GM12878 (cell line): ENCODE measurements around the gene UPF1. TPM values are rescaled to one million over a fixed set of nuclear protein-coding genes. Genes with fewer than 3 reads are reported as not detected.

Experiments used
- ATAC-seq: fragments of 200-7000 bp; cut with Tn5 transposase; 3 replicates; pipeline ENCODE4 v1.9.1; 2020; ENCODE audit warnings: mild to moderate bottlenecking, moderate library complexity
- BruUV-seq: library from RNA; stranded (reverse); fragments of 400-500 nt; replicated peaks from 2 replicates; lab custom pipeline; 2021; lab: Mats Ljungman, UMichigan
- CTCF ChIA-PET: fragments of 300-600 bp; sonication (Branson Sonifier 250); formaldehyde crosslinking; extraction: SDS; loops from one replicate; lab custom pipeline; 2021; ENCODE audit warnings: inconsistent platforms; lab: Yijun Ruan, JAX
- POLR2A ChIA-PET: fragments of 350-600 bp; formaldehyde crosslinking; extraction: SDS; loops from one replicate; lab custom pipeline; 2021; ENCODE audit warnings: inconsistent platforms; lab: Charles Lee
- RAD21 ChIA-PET: fragments of 300-600 bp; sonication (Branson Sonifier 250); formaldehyde crosslinking; loops from one replicate; lab custom pipeline; 2023; ENCODE audit warnings: antibody characterized with exemption; ENCODE audit not compliant: unreplicated experiment; lab: Charles Lee
- SMC1A ChIA-PET: fragments of 300-600 bp; sonication (Branson Sonifier 250); formaldehyde crosslinking; loops from one replicate; lab custom pipeline; 2023; ENCODE audit not compliant: unreplicated experiment, uncharacterized antibody; lab: Charles Lee
- DNase-seq: peaks from one replicate; pipeline ENCODE4 v3.0.0-alpha.2; 2011; ENCODE audit warnings: low read depth, low spot score
- FAIRE-seq: peaks from 3 replicates; lab custom pipeline; 2011; peaks lifted over from hg19 to GRCh38; lab: Jason Lieb, UNC
- H2AFZ ChIP-seq: 2 replicates; pipeline ENCODE4 v1.6.0; 2011; ENCODE audit warnings: low read depth, low read length, control low read depth; ENCODE audit not compliant: control insufficient read depth
- H3K27ac ChIP-seq: 2 replicates; pipeline ENCODE4 v1.5.1; 2011; ENCODE audit warnings: control low read depth; ENCODE audit not compliant: control insufficient read depth, insufficient read depth
- H3K27me3 ChIP-seq, 2 experiments: replicated peaks in 1 of 2; 2 replicates each; pipeline versions ENCODE4 v1.6.0 to v1.6.1; 2011; ENCODE audit warnings: low read length in 1 of 2; ENCODE audit not compliant: control insufficient read depth in 2 of 2, insufficient read depth in 2 of 2
- H3K36me3 ChIP-seq, 2 experiments: 2 replicates each; pipeline ENCODE4 v1.5.1; 2011; ENCODE audit warnings: low read length in 1 of 2; ENCODE audit not compliant: control insufficient read depth in 2 of 2, insufficient read depth in 2 of 2
- H3K4me1 ChIP-seq: 2 replicates; pipeline ENCODE4 v1.6.1; 2011; ENCODE audit warnings: mild to moderate bottlenecking, low read length, moderate library complexity, mixed read lengths; ENCODE audit not compliant: control insufficient read depth, insufficient read depth
- H3K4me2 ChIP-seq: 2 replicates; pipeline ENCODE4 v1.6.0; 2011; ENCODE audit warnings: control low read depth; ENCODE audit not compliant: control insufficient read depth, insufficient read depth
- H3K4me3 ChIP-seq: fragments of 200-600 bp; sonication (generic); 2 replicates; pipeline ENCODE4 v1.5.1; 2016
- H3K79me2 ChIP-seq: 2 replicates; pipeline ENCODE4 v1.6.0; 2011; ENCODE audit warnings: low read length; ENCODE audit not compliant: control insufficient read depth, insufficient read depth
- H3K9ac ChIP-seq: 2 replicates; pipeline ENCODE4 v1.8.0; 2011; ENCODE audit warnings: low read length, control low read depth, mixed read lengths; ENCODE audit not compliant: control insufficient read depth, insufficient read depth
- H3K9me3 ChIP-seq: replicated peaks from 3 replicates; pipeline ENCODE4 v1.5.1; 2011; ENCODE audit warnings: mild to moderate bottlenecking, low read length; ENCODE audit not compliant: control insufficient read depth, insufficient read depth
- H4K20me1 ChIP-seq: 2 replicates; pipeline ENCODE4 v1.6.0; 2011; ENCODE audit not compliant: control insufficient read depth, insufficient read depth
- GATAD2B ChIP-seq: fragments of 450-650 bp; conservative IDR thresholded peaks from 2 replicates; pipeline ENCODE4 v1.6.1; 2017; ENCODE audit warnings: low read depth, mild to moderate bottlenecking, moderate library complexity
- MEF2B ChIP-seq: fragments of 450-650 bp; IDR thresholded peaks from 2 replicates; pipeline ENCODE4 v1.6.1; 2018; ENCODE audit warnings: mild to moderate bottlenecking, moderate library complexity; ENCODE audit not compliant: partially characterized antibody, poor library complexity, severe bottlenecking
- POLR2A ChIP-seq: IDR thresholded peaks from 2 replicates; pipeline ENCODE4 v1.6.1; 2011; ENCODE audit warnings: low read depth, mild to moderate bottlenecking, low read length
- RAD21 ChIP-seq: IDR thresholded peaks from 2 replicates; pipeline ENCODE4 v1.6.1; 2011; ENCODE audit warnings: mild to moderate bottlenecking, low read depth, low read length, moderate library complexity; ENCODE audit not compliant: insufficient read depth
- RB1 ChIP-seq: fragments of 450-650 bp; formaldehyde crosslinking; IDR thresholded peaks from 2 replicates; pipeline ENCODE4 v1.6.1; 2017; ENCODE audit warnings: mild to moderate bottlenecking, borderline replicate concordance
- SMC3 ChIP-seq: IDR thresholded peaks from 2 replicates; pipeline ENCODE4 v1.6.1; 2011; ENCODE audit warnings: low read length, improper control_type of control experiment, borderline replicate concordance
- YY1 ChIP-seq: IDR thresholded peaks from 2 replicates; pipeline ENCODE4 v1.6.1; 2011; ENCODE audit warnings: low read depth, mild to moderate bottlenecking, low read length
- ZNF384 ChIP-seq: IDR thresholded peaks from 2 replicates; pipeline ENCODE4 v1.6.1; 2012; ENCODE audit warnings: low read depth, mild to moderate bottlenecking, low read length, improper control_type of control experiment, borderline replicate concordance
- WGBS: methylation state at CpG from one replicate; pipeline ENCODE4 v1.1.6; 2016; ENCODE audit warnings: low lambda C conversion rate; ENCODE audit not compliant: insufficient replicate concordance, insufficient coverage; ENCODE audit errors: missing lambda C conversion rate; 5-methylcytosine and 5-hydroxymethylcytosine counted together
- in situ Hi-C: fragments of 300-500 bp; cut with MboI; formaldehyde crosslinking; loops from 9 replicates; pipeline ENCODE4 v1.14.3; 2018; ENCODE audit warnings: mixed read lengths
- intact Hi-C: fragments of 100-400 bp; cut with micrococcal nuclease; formaldehyde crosslinking; loops from one replicate; pipeline ENCODE4 v1.14.2; 2022; ENCODE audit not compliant: unreplicated experiment
- polyA plus RNA-seq, 11 experiments: library from polyadenylated mRNA; depleted of rRNA in 4 of 11; unstranded in 6 of 11; stranded (reverse) in 5 of 11; fragments of >200 nt; fragmentation: Nextera tagmentation in 4 of 11; fragmentation: Illumina TruSeq in 1 of 11; extraction: Ambion mirVana in 4 of 11; extraction: Trizol in 1 of 11; gene quantifications; 1 replicate in 1 of 11; 2 replicates in 10 of 11; pipeline versions ENCODE4 v1.2.1 to v1.2.3, GENCODE V29; 2011 to 2016; ENCODE audit warnings: inconsistent platforms in 2 of 11, missing spikeins in 2 of 11, low read depth in 1 of 11
- total RNA-seq, 4 experiments: library from RNA; depleted of rRNA in 3 of 4; stranded (reverse); fragments of >200 nt in 3 of 4; fragmentation: Illumina TruSeq in 1 of 4; extraction: Trizol in 1 of 4; gene quantifications; 2 replicates each; pipeline versions ENCODE4 v1.2.1 to v1.2.3, GENCODE V29; 2013 to 2021
- TF ChIP-seq, protein P1 (sequence below): fragments of 450-650 bp; IDR thresholded peaks from 2 replicates; pipeline ENCODE4 v1.6.1; 2018; ENCODE audit warnings: borderline replicate concordance, mild to moderate bottlenecking; ENCODE audit not compliant: partially characterized antibody
- TF ChIP-seq, protein P2 (sequence below): fragments of 450-650 bp; IDR thresholded peaks from 2 replicates; pipeline ENCODE4 v1.6.1; 2017; ENCODE audit warnings: borderline replicate concordance

The UPF1 gene
- total and polyA plus RNA-seq, 10 of the 15 experiments (the other 5 are each of a cell fraction or from before 2014, with no cell fraction given), result 0.58 to 80.9 (median 18.7) TPM

DNA sequence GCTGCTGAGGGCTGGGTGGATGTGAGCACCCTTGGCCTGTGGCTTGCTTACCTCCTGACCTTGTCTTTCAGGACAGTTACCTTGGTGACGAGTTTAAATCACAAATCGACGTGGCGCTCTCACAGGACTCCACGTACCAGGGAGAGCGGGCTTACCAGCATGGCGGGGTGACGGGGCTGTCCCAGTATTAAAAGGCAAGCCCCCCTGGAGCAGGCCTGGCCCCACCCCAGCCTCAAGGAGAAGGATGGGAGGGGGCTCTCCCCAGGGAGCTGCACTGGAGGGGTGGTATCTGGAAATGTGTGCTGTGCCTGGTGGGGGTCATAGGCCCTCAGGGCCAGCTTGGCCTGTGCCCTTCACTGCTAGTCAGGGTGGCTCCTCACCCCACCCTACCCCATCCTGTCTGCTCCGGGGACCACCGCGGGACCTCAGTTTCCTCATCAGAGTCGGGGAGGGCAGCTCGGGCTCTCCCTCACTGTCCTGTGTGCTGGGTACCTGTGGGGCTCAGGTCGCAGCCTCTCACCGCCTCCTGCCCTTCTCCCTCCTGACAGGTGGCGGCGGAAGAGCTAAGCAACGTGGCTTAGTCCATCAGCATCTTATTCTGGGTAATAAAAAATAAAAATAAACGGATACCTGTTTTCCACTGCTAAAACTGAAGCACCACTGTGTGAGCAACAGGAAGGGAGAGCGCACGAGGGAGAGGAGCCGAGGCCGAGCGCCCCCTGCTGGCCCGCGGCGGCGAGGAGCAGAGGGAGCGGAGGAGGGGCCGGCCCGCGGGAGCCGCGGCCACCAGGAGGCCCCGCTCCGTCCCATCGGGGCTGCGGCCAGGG is 34.4 kb downstream of the UPF1 start (continued):
- TF ChIP-seq, protein P1, sequence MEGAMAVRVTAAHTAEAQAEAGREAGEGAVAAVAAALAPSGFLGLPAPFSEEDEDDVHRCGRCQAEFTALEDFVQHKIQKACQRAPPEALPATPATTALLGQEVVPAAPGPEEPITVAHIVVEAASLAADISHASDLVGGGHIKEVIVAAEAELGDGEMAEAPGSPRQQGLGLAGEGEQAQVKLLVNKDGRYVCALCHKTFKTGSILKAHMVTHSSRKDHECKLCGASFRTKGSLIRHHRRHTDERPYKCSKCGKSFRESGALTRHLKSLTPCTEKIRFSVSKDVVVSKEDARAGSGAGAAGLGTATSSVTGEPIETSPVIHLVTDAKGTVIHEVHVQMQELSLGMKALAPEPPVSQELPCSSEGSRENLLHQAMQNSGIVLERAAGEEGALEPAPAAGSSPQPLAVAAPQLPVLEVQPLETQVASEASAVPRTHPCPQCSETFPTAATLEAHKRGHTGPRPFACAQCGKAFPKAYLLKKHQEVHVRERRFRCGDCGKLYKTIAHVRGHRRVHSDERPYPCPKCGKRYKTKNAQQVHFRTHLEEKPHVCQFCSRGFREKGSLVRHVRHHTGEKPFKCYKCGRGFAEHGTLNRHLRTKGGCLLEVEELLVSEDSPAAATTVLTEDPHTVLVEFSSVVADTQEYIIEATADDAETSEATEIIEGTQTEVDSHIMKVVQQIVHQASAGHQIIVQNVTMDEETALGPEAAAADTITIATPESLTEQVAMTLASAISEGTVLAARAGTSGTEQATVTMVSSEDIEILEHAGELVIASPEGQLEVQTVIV, result no peak
- TF ChIP-seq POLR2A, result peak; percentile 38
- 0 out of 2 replicates have a peak, but pooled peaks have one; percentile 44 for TF ChIP-seq GATAD2B
- peak; percentile 68 for TF ChIP-seq RAD21
- peak; percentile 54; the same call in 1 of the 2 replicates for TF ChIP-seq YY1

DNA sequence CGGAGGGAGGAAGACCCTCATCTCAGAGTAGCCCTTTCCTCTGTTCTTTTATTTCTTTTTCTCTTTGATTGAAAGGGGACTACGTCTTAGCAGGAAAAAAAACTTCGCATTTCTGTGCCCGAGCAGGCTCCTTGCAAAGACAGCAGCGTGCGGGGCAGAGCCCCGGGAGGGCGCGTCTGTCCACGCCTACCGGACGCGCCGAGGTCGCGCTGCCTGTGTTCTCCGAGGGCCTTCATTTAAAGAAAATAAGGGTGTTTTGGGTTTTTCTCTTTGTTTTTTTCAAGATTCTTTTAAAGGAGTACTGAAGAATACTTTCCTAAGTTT is 35.0 kb downstream of the UPF1 start:
- TF ChIP-seq ZNF384 (no peak), RB1 (0 out of 2 replicates have a peak, but pooled peaks have one; percentile 14), MEF2B (no peak), SMC3 (no peak)
- TF ChIP-seq, protein P2, sequence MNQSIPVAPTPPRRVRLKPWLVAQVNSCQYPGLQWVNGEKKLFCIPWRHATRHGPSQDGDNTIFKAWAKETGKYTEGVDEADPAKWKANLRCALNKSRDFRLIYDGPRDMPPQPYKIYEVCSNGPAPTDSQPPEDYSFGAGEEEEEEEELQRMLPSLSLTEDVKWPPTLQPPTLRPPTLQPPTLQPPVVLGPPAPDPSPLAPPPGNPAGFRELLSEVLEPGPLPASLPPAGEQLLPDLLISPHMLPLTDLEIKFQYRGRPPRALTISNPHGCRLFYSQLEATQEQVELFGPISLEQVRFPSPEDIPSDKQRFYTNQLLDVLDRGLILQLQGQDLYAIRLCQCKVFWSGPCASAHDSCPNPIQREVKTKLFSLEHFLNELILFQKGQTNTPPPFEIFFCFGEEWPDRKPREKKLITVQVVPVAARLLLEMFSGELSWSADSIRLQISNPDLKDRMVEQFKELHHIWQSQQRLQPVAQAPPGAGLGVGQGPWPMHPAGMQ, result no peak
- Histone ChIP-seq H3K9me3 (no peaks in the 10 kb centered on the region), H2AFZ (no peak overlapping the region), H3K4me2 (no peak overlapping the region), H3K79me2 (no peaks in the 10 kb centered on the region), H3K4me3 (no peak overlapping the region), H3K36me3 (peaks cover 9 to 39% of the 10 kb centered on the region in 2 experiments; a peak in 3 of 4 replicates), H3K27me3 (no peaks in the 10 kb centered on the region), H4K20me1 (peaks cover 2% of the 10 kb centered on the region; the same call in 1 of the 2 replicates), H3K9ac (no peak overlapping the region), H3K27ac (no peak overlapping the region), H3K4me1 (no peaks in the 10 kb centered on the region)
- ChIA-PET RAD21 (interaction anchor here (1.1 kb wide), 1 partner anchor 9 kb away, joined by 3 read pairs; no protein-coding TSS in a partner anchor), CTCF (interaction anchor here (0.7 to 1.4 kb wide), 5 partner anchors 8 to 190 kb away, joined by 3 to 10 read pairs (median 3); no protein-coding TSS in a partner anchor), SMC1A (no interaction called here), POLR2A (interaction anchor here (0.8 kb wide), 1 partner anchor 295 kb away, joined by 3 read pairs; the partner anchor contains the start of gene UBA52)
- ATAC-seq (no peak), FAIRE-seq (no peak), DNase-seq (no peak)
- intact Hi-C loops (no loop called here), in situ Hi-C loops (loop anchor here (25.0 kb wide), 1 partner anchor 404 kb away; no protein-coding TSS in a partner anchor)
- BruUV-seq, result no TSS peak
- 85% methylated on average over 17 of the region's 17 CpGs for WGBS
